ENCODE measurements around the gene MAML2. TPM values are rescaled to one million over a fixed set of nuclear protein-coding genes. Genes with fewer than 3 reads are reported as not detected.

The MAML2 gene
- total and polyA plus RNA-seq, 4 donors, result 3.8 to 41.8 (median 13.7) TPM

DNA sequence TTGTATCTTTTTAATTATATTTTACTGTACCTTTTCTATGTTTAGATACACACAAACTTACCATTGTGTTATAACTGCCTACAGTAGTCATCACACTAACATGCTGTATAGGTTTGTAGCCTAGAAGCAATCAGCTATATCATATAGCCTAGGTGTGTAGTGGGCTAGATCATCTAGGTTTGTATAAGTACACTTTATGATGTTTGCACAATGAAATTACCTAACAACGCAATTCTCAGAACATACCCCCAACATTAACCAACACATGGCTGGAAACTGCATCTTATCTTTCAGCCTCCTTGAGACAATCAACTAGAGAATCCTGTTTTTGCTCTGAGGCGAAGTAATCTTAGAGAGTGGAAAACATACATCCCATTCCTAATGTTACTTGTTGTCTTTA is 358.9 kb downstream of the MAML2 start:
- ATAC-seq (ENCODE audit: insufficient read depth, low FRiP score), result no peak
- Histone ChIP-seq H3K4me1 (ENCODE audit: control insufficient read depth in 5 of 5, insufficient read depth in 5 of 5, low read length in 5 of 5) (peaks cover 0 to 18% (median 0%) of the 10 kb centered on the region in 5 donors), H3K27ac (ENCODE audit: low read depth in 1 of 2, low read length in 1 of 2) (no peak overlapping the region), H3K36me3 (ENCODE audit: control insufficient read depth in 4 of 4, insufficient read depth in 4 of 4, low read length in 4 of 4) (peaks cover 8 to 32% (median 15%) of the 10 kb centered on the region in 4 donors), H3K4me3 (no peak overlapping the region), H3K9ac (ENCODE audit: insufficient read depth in 1 of 2, low read length in 2 of 2) (no peak overlapping the region), H3K9me3 (ENCODE audit: control insufficient read depth in 4 of 4, insufficient read depth in 3 of 4, low read length in 3 of 4) (no peaks in the 10 kb centered on the region), H3K27me3 (ENCODE audit: control insufficient read depth in 3 of 3, insufficient read depth in 3 of 3, low read length in 2 of 3) (no peaks in the 10 kb centered on the region)
- 88 to 93% methylated on average over 2 of the region's 2 CpGs for WGBS, 2 donors
- DNase-seq, result no peak
- TF ChIP-seq, protein P1, sequence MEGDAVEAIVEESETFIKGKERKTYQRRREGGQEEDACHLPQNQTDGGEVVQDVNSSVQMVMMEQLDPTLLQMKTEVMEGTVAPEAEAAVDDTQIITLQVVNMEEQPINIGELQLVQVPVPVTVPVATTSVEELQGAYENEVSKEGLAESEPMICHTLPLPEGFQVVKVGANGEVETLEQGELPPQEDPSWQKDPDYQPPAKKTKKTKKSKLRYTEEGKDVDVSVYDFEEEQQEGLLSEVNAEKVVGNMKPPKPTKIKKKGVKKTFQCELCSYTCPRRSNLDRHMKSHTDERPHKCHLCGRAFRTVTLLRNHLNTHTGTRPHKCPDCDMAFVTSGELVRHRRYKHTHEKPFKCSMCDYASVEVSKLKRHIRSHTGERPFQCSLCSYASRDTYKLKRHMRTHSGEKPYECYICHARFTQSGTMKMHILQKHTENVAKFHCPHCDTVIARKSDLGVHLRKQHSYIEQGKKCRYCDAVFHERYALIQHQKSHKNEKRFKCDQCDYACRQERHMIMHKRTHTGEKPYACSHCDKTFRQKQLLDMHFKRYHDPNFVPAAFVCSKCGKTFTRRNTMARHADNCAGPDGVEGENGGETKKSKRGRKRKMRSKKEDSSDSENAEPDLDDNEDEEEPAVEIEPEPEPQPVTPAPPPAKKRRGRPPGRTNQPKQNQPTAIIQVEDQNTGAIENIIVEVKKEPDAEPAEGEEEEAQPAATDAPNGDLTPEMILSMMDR (IDR thresholded peaks at IDR 0.05; ENCODE audit: control extremely low read depth, extremely low read depth), result no peak

DNA sequence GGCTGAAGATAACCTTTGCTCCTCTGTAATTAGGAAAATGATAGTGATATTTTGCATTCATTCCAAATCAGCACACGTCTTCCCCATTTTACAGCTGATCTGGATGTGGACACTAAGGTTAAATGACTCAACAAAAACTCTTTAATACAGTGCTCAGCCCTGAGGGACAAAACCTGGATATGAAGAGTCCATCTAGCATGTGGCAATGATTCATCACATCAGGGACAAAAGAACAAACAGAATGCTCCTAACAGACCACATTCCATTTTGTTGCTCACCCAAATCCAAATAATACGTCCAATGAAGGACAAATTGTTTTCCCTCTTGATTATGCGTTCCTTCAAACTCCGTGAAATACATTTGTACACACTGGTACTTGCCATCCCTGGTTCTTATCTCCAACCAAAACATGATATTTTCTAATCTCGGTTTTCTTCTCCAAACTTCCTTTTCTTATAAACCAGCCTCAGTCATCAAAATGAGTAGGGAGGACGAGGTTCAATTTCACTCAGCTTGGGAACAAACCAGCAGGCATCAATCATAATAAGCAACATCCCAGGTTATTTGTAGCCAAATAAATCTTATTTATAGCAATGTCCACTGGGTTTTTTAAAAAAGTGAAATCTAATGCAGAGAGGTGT is 365.3 kb downstream of the MAML2 start:
- no peaks in the 10 kb centered on the region for H3K27me3 ChIP-seq (ENCODE audit: control insufficient read depth in 3 of 3, insufficient read depth in 3 of 3, low read length in 2 of 3)
- ATAC-seq (ENCODE audit: insufficient read depth, low FRiP score) (no peak), DNase-seq (no peak)
- TF ChIP-seq, protein P1 (IDR thresholded peaks at IDR 0.05; ENCODE audit: control extremely low read depth, extremely low read depth), result no peak
- peaks cover 0 to 21% (median 0%) of the 10 kb centered on the region in 5 donors for H3K4me1 ChIP-seq (ENCODE audit: control insufficient read depth in 5 of 5, insufficient read depth in 5 of 5, low read length in 5 of 5)
- H3K36me3 ChIP-seq (ENCODE audit: control insufficient read depth in 4 of 4, insufficient read depth in 4 of 4, low read length in 4 of 4), result peaks cover 8 to 27% (median 17%) of the 10 kb centered on the region in 4 donors
- no peaks in the 10 kb centered on the region for H3K9me3 ChIP-seq (ENCODE audit: control insufficient read depth in 4 of 4, insufficient read depth in 3 of 4, low read length in 3 of 4)
- H3K4me3 ChIP-seq, result no peak overlapping the region
- WGBS, 2 donors, result 65 to 87% methylated on average over 6 of the region's 6 CpGs
- no peak overlapping the region for H3K9ac ChIP-seq (ENCODE audit: insufficient read depth in 1 of 2, low read length in 2 of 2)
- H3K27ac ChIP-seq (ENCODE audit: low read depth in 1 of 2, low read length in 1 of 2), result no peak overlapping the region

DNA sequence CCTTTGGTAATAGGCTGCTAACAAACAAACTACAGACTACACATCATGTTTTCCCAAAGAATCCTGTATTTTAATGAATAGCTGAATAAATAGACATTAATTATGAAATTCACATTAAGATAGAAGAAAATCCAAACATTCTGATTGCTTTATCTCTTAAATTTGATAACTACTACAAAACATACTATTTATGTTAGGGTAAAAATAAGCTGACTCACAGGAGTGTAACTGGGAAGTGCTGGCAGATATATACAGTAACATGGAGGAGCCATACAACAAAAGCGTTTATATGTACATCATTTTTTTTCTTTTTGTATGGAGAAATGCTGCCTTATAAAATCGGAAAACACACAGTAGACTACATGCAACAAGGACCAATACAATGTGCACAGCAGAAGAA is 366.4 kb downstream of the MAML2 start:
- TF ChIP-seq, protein P1 (IDR thresholded peaks at IDR 0.05; ENCODE audit: control extremely low read depth, extremely low read depth), result no peak
- ATAC-seq (ENCODE audit: insufficient read depth, low FRiP score), result no peak

More for the DNA sequence above, 366.4 kb downstream of the MAML2 start:
- Histone ChIP-seq H3K4me3 (no peak overlapping the region), H3K36me3 (ENCODE audit: control insufficient read depth in 4 of 4, insufficient read depth in 4 of 4, low read length in 4 of 4) (peaks cover 7 to 23% (median 13%) of the 10 kb centered on the region in 4 donors), H3K9me3 (ENCODE audit: control insufficient read depth in 4 of 4, insufficient read depth in 3 of 4, low read length in 3 of 4) (no peaks in the 10 kb centered on the region), H3K4me1 (ENCODE audit: control insufficient read depth in 5 of 5, insufficient read depth in 5 of 5, low read length in 5 of 5) (peaks cover 0 to 30% (median 0%) of the 10 kb centered on the region in 5 donors), H3K27ac (ENCODE audit: low read depth in 1 of 2, low read length in 1 of 2) (no peak overlapping the region), H3K9ac (ENCODE audit: insufficient read depth in 1 of 2, low read length in 2 of 2) (no peak overlapping the region), H3K27me3 (ENCODE audit: control insufficient read depth in 3 of 3, insufficient read depth in 3 of 3, low read length in 2 of 3) (no peaks in the 10 kb centered on the region)
- peak in 2 of 3 donors; percentile 63 to 72 for DNase-seq
- 90 to 95% methylated on average over 2 of the region's 2 CpGs for WGBS, 2 donors
